GM13976 (cell line): ENCODE measurements around the gene CCDC184.

ENCODE experiments used
- DNase-seq: peaks from one replicate; pipeline ENCODE4 v3.0.0; 2012; ENCODE audit warnings: low spot score
- in situ Hi-C: fragments of 300-500 bp; cut with MboI; formaldehyde crosslinking; loops from one replicate; pipeline ENCODE4 v1.12.0; 2022; ENCODE audit warnings: low sequenced_read_pairs, mixed read lengths, inconsistent platforms; ENCODE audit not compliant: unreplicated experiment
- TF ChIP-seq, protein P1 (sequence below): IDR thresholded peaks from 2 replicates; pipeline ENCODE4 v1.5.1; 2012; ENCODE audit warnings: borderline replicate concordance, mild to moderate bottlenecking; ENCODE audit not compliant: insufficient read depth; ENCODE audit errors: extremely low read depth, missing control alignments, control extremely low read depth

CCDC184 gene

DNA sequence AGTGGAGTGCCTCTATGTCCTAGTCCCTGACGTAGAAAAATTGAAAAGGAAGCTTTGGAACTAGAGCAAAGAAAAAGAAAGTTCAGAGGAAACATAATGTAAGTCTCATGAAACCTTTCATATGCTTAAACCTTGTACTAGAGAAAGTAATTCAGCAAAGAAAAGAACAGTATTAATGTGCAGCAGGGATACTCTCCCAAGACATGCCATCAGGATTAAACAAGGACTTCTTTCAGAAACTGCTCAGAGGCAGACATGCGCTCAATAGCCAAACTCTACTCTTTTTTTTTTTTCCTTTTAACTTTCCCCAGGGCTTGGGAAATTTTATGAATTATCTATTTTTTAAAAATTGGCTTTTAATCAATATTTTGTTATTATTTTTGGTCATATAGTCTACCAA is 19.0 kb upstream of the CCDC184 start:
- no peak for DNase-seq
- TF ChIP-seq, protein P1, sequence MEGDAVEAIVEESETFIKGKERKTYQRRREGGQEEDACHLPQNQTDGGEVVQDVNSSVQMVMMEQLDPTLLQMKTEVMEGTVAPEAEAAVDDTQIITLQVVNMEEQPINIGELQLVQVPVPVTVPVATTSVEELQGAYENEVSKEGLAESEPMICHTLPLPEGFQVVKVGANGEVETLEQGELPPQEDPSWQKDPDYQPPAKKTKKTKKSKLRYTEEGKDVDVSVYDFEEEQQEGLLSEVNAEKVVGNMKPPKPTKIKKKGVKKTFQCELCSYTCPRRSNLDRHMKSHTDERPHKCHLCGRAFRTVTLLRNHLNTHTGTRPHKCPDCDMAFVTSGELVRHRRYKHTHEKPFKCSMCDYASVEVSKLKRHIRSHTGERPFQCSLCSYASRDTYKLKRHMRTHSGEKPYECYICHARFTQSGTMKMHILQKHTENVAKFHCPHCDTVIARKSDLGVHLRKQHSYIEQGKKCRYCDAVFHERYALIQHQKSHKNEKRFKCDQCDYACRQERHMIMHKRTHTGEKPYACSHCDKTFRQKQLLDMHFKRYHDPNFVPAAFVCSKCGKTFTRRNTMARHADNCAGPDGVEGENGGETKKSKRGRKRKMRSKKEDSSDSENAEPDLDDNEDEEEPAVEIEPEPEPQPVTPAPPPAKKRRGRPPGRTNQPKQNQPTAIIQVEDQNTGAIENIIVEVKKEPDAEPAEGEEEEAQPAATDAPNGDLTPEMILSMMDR: no peak
- in situ Hi-C loops: loop anchor here (25.0 kb wide), 2 partner anchors 202 to 452 kb away; partner anchors contain the start of genes RPAP3 and TMEM106C

DNA sequence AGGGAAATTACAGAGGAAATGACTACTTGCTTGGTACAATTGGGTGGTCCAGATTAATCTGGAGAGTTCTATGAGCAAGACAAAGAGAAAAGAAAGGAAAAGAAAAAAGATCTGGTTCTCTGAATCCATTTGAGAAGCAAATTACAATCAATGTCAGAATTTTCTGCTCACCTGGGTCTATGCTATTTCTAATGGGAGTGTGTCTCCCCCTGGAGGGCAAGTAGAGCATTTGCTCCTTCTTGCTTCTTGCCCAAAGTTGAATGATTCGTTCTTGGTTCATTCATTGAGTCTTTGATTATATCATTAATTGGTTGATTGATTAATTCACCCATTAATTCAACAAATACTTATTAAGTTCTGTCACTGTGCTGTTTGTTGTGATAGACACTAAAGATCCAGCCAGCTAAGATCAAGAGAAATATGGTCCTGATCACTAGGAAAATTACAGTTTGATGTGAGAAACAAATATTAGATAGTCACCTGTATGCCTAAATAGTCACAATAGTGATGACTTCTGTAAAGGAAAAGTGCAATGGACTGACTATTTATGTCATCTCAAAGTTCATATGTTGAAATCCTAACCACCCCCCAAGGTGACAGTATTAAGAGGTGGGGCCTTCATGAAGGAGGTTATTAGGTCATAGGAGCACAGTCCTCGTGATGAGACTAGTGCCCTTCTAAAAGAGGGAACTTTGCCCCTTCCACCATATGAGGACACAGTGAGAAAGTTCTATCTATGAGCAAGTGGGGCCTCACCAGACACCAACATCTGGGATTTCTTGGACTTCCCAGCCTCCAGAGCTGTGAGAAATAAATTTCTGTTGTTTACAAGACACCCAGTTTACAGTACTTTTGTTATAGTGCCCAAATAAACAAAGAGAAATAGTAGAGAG is 18.1 kb upstream of the CCDC184 start:
- TF ChIP-seq, protein P1: peak; percentile 80
- in situ Hi-C loops: loop anchor here (25.0 kb wide), 2 partner anchors 203 to 453 kb away; partner anchors contain the start of genes RPAP3 and TMEM106C
- peak; percentile 65 for DNase-seq

DNA sequence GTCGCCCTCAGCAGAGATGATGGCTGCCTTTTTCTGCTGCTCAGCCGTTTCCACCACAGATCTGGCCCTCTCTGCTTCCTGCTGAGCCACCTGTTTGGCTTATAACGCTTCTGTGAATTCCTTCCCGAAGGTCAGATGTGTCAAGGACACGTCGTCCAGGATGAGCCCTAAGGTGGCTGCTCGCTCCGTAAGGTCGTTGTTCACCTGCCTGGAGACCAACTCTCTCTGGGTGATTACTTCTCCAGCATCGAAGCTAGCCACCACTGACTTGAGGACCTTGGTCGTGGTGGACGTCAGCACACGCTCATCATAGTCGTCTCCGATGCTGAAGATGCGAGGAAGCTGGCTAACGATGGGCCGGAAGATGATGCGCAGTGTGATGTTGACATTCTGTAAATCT is 14.4 kb upstream of the CCDC184 start:
- DNase-seq: no peak
- in situ Hi-C loops: loop anchor here (25.0 kb wide), 2 partner anchors 207 to 457 kb away; partner anchors contain the start of genes RPAP3 and TMEM106C
- TF ChIP-seq, protein P1: no peak

DNA sequence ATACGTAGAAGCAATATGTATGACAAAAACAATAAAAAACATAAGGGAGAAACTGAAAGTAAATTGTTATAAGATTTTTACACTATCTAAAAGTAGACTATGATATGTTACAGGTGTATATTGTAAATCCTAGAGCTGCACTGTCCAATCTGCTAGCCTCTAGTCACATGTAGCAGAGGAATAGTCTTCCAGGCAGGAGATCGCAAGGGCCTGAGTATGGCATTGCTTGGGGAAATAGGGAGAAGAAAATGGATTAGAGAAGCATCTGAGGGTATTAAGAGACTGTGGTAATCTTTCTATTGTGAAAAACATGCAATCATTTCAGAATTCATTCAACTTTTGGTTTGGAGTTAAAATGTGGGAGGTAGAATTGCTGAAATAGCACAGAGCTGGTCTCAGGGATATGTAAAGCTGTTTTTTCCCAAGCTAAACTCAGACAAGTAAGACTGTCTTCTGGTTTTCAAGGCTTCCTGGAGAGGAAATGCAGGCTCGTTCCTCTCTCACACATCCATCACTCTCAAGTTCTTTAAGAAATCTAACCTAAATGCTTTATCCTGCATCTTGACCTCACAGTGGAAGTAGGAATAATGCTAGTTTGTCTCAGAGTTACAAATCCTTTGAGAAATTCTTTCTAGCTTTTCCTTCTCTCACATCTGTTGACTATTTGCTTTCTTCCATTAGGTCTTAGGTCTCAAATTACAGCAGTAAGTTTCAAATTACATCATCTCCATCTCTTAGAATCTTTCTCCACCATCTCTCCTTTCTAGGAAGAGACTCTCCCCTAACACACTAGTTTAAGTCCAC is 7.6 kb upstream of the CCDC184 start:
- TF ChIP-seq, protein P1: no peak
- no peak for DNase-seq
- in situ Hi-C loops: no loop called here

DNA sequence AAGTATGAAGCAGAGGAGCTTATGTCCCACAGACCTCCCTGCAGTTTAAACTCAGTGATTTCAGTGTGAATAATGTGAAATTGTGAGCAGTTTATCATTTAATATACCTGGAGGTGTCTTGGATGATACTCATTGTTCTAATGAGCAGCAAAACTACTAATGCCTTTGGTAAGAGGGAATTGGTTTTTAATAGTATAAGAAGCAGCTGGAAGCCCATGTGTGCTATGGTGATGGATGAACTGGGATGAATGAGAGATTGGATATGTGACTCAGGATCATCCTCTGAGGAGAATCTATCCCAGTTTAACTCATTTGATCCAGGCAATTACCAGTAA is 7.1 kb upstream of the CCDC184 start:
- in situ Hi-C loops: no loop called here
- TF ChIP-seq, protein P1: no peak
- no peak for DNase-seq

DNA sequence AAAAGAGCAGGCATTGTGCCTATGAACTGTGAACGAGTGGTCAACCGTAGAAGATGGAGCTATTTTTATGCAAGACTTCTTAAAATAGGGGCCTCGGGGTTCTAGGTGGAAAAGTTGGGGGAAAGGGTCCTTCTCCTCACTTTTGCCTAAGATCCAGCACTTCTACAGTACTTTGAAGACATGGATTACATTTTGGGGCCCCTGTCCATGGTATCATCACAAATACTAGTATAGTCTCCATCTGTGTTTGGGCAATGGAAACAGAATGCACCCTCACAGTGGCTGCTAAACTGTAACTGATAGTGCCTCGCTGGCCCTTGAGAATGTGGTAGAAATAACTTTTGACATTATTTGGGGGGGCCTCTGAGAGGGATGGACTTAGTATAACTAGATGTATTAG is 5.5 kb upstream of the CCDC184 start:
- TF ChIP-seq, protein P1: no peak
- in situ Hi-C loops: no loop called here
- no peak for DNase-seq
